Measurements from ENCODE around the gene LAMA2.

LAMA2 gene

DNA sequence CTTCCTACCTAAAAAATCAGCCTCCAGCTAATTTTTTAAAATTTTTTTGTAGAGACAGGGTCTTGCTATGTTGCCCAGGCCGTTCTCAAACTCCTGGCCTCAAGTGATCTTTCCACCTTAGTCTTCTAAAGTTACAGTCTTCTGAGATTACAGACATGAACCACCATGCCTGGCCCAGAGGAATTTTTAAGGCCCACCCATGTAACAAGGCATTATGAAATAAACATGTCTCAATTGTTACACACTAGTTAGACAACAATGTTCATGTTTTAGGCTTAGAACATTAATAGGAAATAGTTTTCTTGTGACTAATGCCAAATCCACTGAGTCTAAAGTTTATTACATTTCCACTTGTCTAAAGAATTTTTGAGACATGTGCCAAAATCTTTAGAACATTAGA, 221.2 kb downstream of the LAMA2 start:
- Histone ChIP-seq H3K27ac (no peak overlapping the region), H3K4me3 (ENCODE audit: low read depth, low read length) (no peak overlapping the region), H3K36me3 (no peaks in the 10 kb centered on the region), H3K27me3 (ENCODE audit: insufficient read depth, low read depth, severe bottlenecking) (no peaks in the 10 kb centered on the region), H3K9me3 (ENCODE audit: severe bottlenecking) (no peaks in the 10 kb centered on the region)
- DNase-seq, result no peak
- TF ChIP-seq, protein P1, sequence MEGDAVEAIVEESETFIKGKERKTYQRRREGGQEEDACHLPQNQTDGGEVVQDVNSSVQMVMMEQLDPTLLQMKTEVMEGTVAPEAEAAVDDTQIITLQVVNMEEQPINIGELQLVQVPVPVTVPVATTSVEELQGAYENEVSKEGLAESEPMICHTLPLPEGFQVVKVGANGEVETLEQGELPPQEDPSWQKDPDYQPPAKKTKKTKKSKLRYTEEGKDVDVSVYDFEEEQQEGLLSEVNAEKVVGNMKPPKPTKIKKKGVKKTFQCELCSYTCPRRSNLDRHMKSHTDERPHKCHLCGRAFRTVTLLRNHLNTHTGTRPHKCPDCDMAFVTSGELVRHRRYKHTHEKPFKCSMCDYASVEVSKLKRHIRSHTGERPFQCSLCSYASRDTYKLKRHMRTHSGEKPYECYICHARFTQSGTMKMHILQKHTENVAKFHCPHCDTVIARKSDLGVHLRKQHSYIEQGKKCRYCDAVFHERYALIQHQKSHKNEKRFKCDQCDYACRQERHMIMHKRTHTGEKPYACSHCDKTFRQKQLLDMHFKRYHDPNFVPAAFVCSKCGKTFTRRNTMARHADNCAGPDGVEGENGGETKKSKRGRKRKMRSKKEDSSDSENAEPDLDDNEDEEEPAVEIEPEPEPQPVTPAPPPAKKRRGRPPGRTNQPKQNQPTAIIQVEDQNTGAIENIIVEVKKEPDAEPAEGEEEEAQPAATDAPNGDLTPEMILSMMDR (IDR thresholded peaks at IDR 0.05; ENCODE audit: low read depth, low read length), result no peak

DNA sequence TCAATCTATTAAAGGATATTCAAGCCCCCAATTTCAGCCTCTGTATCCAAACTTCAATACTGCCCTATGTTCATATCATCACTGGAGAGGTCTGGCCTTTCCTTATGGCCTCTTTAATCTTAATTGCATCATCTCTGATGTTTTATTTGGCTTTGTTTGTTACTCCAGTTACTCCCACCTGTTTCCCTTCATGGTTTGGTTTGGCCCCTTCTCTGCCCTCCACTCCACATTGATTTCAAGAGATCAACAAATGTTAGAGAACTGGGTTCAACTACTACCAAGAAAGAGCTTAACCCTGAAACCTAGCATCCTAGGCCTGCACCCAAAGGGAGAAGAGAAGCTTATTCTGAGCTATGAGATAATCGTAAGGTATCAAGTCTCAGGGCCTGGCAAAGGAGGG, 221.6 kb downstream of the LAMA2 start:
- DNase-seq, result no peak
- Histone ChIP-seq H3K36me3 (no peaks in the 10 kb centered on the region), H3K9me3 (ENCODE audit: severe bottlenecking) (no peaks in the 10 kb centered on the region), H3K4me3 (ENCODE audit: low read depth, low read length) (no peak overlapping the region), H3K27me3 (ENCODE audit: insufficient read depth, low read depth, severe bottlenecking) (no peaks in the 10 kb centered on the region), H3K27ac (no peak overlapping the region)
- TF ChIP-seq, protein P1 (IDR thresholded peaks at IDR 0.05; ENCODE audit: low read depth, low read length), result no peak

DNA sequence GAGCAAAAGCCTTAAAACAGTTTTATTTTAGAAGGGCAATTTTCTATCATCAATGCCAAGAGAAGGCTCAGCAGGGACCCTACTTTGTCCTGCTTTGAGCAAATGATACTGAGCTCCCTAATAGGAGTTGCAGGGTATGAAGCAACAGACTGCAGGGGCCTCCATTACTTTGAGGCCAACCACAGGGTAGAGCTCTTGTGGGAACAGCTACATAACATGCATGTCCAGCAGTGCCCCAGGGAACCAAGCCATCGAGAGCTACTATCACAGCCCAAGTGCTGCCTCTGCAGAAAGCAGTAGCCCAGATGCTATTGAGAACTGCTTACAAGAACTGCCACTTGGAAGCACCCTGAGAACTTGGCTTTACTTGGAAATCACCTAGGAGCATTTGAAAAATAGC, 222.1 kb downstream of the LAMA2 start:
- no peak overlapping the region for H3K4me3 ChIP-seq (ENCODE audit: low read depth, low read length)
- H3K36me3 ChIP-seq, result no peaks in the 10 kb centered on the region
- no peak for DNase-seq
- no peaks in the 10 kb centered on the region for H3K9me3 ChIP-seq (ENCODE audit: severe bottlenecking)
- no peak overlapping the region for H3K27ac ChIP-seq
- TF ChIP-seq, protein P1 (IDR thresholded peaks at IDR 0.05; ENCODE audit: low read depth, low read length), result no peak
- no peaks in the 10 kb centered on the region for H3K27me3 ChIP-seq (ENCODE audit: insufficient read depth, low read depth, severe bottlenecking)

DNA sequence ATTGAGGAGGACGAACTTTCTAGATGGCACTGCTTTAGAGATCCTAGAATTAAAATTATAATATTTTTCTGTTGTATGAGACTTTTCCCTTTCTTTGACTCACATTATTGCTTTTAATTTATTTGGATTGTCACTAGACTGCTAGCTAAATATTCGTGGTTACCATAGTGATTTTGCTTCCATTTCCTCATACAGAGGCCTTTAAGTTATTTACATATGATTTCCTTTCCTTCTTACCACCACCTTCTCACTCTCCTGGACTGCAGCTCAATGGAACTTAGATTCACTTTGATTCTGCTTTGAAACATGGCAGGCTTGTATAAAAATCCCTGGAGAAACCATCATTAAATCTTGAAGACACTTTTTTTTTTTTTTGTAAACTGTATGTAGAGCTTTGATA, 222.9 kb downstream of the LAMA2 start:
- Histone ChIP-seq H3K36me3 (no peaks in the 10 kb centered on the region), H3K27me3 (ENCODE audit: insufficient read depth, low read depth, severe bottlenecking) (no peaks in the 10 kb centered on the region), H3K9me3 (ENCODE audit: severe bottlenecking) (no peaks in the 10 kb centered on the region), H3K4me3 (ENCODE audit: low read depth, low read length) (no peak overlapping the region), H3K27ac (no peak overlapping the region)
- TF ChIP-seq, protein P1 (IDR thresholded peaks at IDR 0.05; ENCODE audit: low read depth, low read length), result no peak
- DNase-seq, result no peak

DNA sequence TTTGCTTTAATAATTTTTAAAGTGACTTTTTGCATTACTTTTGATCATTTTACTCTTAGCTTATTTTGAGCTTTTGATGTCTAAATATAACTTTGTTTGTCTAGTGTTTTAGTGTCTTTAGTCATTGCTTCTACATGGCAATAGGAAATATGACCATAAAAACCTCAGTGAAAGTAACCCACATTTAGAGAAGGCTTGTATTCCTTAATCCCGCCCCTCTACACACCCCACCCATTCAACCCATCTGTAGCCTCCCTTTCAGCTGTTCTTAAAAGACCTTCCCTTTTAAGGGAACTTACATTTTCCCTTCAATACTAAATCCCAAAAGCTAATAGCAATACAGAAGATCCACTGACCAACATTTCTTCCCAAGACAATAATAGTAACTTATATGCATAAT, 225.4 kb downstream of the LAMA2 start:
- TF ChIP-seq, protein P1 (IDR thresholded peaks at IDR 0.05; ENCODE audit: low read depth, low read length), result no peak
- Histone ChIP-seq H3K36me3 (no peaks in the 10 kb centered on the region), H3K4me3 (ENCODE audit: low read depth, low read length) (no peak overlapping the region), H3K9me3 (ENCODE audit: severe bottlenecking) (no peaks in the 10 kb centered on the region), H3K27me3 (ENCODE audit: insufficient read depth, low read depth, severe bottlenecking) (no peaks in the 10 kb centered on the region), H3K27ac (no peak overlapping the region)
- no peak for DNase-seq

DNA sequence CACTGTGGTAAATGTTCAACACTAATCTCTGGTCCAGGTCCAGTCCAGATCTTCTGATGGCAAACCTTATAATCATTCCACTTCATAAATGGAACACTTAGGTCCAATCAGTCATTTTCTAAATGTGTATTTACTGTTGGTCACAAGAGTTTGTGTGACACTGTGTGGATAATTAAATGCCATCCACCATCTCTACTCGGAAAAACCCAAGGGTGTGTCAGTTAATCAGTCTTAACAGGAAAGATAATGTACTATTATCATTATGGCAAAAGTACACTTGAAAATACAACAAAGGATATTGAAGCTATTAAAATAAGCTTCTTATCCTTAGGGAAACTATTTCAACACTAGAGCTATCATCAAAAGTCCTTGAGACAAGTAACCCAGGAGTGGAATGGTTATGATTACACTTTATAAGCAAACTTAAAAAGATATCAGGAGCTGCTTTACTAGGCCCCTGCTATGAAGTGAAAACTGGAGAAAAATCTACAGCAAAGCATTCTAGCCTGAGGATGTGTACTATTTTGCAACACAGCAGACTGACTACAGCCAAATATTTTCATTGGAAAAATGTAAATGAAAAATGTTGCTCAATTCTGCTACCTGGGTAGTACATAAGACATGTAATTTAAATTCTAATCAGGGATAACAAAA, 227.9 kb downstream of the LAMA2 start:
- TF ChIP-seq, protein P1 (IDR thresholded peaks at IDR 0.05; ENCODE audit: low read depth, low read length), result no peak
- Histone ChIP-seq H3K36me3 (no peaks in the 10 kb centered on the region), H3K27ac (no peak overlapping the region), H3K4me3 (ENCODE audit: low read depth, low read length) (no peak overlapping the region), H3K9me3 (ENCODE audit: severe bottlenecking) (no peaks in the 10 kb centered on the region), H3K27me3 (ENCODE audit: insufficient read depth, low read depth, severe bottlenecking) (no peaks in the 10 kb centered on the region)
- no peak for DNase-seq

Data from WERI-Rb-1 (cell line).